Measurements from ENCODE around the gene ABTB2.

The ABTB2 gene

DNA sequence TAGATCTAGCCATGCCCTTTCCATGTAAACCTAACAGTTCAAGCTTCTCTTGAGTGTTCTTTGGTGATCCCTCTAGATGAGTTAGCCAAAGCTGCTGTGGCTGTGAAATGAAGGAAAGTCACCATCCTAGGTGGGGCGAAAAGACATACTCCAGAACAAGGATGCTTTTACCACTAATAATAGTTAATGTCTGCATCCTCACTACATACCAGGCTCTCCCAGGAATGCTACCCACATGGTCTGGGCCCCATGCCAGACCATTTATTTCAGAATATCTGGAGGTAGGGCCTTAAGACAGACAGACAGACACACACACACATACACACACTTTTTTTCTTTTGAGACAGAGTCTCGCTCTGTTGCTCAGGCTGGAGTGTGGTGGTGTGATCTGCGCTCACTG is 14.7 kb downstream of the ABTB2 start:
- Histone ChIP-seq H3K27ac (ENCODE audit: low read depth, low read length, severe bottlenecking) (no peak overlapping the region), H3K4me1 (ENCODE audit: control insufficient read depth, insufficient read depth, low read length, poor library complexity, severe bottlenecking) (peaks cover 29% of the 10 kb centered on the region), H3K9me3 (ENCODE audit: control insufficient read depth, low read length) (no peaks in the 10 kb centered on the region), H3K4me3 (ENCODE audit: extremely low read depth, insufficient read depth, low read length, poor library complexity, severe bottlenecking) (no peak overlapping the region), H3K36me3 (ENCODE audit: control insufficient read depth, insufficient read depth, low read length) (no peaks in the 10 kb centered on the region)
- 100% methylated on average over 2 of the region's 3 CpGs; no CpG with 5 or more reads in 1 of the 2 experiments for WGBS, 2 experiments (ENCODE audit: insufficient coverage in 2 of 2)

DNA sequence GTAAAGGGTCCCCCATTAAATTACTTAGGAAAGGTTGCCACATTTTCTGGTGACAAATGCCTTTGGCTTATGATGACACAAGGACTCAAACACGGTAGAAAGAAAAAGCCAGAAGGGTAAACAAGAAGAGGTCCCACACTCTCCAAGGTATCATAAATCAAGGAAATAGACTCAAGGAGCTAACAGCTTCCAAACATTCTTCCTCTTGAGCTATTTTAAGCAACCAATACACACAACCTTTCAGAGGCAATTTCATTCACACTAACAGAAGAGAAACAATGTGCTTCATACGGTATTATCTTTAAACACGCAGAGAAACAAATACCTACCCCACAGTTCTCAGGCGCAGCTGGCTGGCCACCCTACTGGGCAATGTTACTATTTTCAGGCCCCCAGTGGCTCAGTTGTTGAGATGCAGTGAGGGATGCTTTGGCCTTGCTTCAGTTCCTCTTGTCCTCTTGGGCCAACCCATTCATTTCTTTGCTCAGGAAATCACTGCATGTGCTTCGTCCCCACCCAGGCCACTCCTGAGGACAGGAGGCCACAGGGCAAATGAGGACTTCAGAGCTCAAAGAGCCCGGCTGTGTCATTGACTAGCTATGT is 15.8 kb downstream of the ABTB2 start:
- H3K4me1 ChIP-seq (ENCODE audit: control insufficient read depth, insufficient read depth, low read length, poor library complexity, severe bottlenecking): peaks cover 29% of the 10 kb centered on the region
- H3K4me3 ChIP-seq (ENCODE audit: extremely low read depth, insufficient read depth, low read length, poor library complexity, severe bottlenecking): no peak overlapping the region
- WGBS, 2 experiments (ENCODE audit: insufficient coverage in 2 of 2): 67 to 68% methylated on average over 5 to 6 of the region's 6 CpGs
- no peak overlapping the region for H3K27ac ChIP-seq (ENCODE audit: low read depth, low read length, severe bottlenecking)
- H3K36me3 ChIP-seq (ENCODE audit: control insufficient read depth, insufficient read depth, low read length): no peaks in the 10 kb centered on the region
- H3K9me3 ChIP-seq (ENCODE audit: control insufficient read depth, low read length): no peaks in the 10 kb centered on the region

DNA sequence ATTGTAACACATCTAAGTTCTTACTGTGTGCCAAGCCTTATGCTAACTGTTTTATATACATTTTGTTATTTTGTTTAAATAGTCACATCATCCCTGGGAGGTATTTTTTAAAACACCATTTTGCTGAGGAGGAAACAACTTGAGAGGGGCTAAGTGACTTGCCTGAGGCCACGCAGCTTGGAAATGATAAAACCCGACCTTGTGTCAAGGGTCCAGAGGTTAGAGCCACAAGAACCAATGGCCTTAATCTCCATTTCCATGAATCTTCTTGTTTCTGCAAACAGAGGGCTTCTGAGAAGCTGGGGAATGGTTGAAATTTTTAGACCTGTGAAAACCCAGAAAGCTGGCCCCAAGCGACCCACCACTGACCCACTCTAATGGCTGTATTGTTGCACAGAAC is 16.7 kb downstream of the ABTB2 start:
- 83 to 90% methylated on average over 2 of the region's 3 CpGs for WGBS, 2 experiments (ENCODE audit: insufficient coverage in 2 of 2)
- Histone ChIP-seq H3K4me3 (ENCODE audit: extremely low read depth, insufficient read depth, low read length, poor library complexity, severe bottlenecking) (no peak overlapping the region), H3K4me1 (ENCODE audit: control insufficient read depth, insufficient read depth, low read length, poor library complexity, severe bottlenecking) (peaks cover 22% of the 10 kb centered on the region), H3K27ac (ENCODE audit: low read depth, low read length, severe bottlenecking) (no peak overlapping the region), H3K9me3 (ENCODE audit: control insufficient read depth, low read length) (no peaks in the 10 kb centered on the region), H3K36me3 (ENCODE audit: control insufficient read depth, insufficient read depth, low read length) (no peaks in the 10 kb centered on the region)

DNA sequence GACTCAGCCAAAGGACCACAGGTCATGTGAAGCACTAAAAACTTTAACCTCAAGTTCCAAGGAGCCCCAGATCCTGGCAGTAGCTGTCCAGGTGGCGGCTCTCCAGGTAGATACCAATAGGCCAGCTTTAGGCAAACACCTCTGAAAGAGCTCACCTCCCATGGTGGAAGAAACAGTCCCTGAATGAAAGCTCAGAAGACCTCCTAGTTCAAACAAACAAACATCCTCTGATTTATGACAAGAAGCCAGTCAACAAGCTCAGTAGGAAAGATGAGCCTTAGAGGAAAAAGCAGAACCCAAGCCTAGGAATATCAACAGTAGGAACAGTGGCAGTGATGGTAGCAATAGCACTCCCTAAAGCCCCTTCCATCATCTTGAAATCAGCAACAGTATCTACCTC is 17.2 kb downstream of the ABTB2 start:
- no peak overlapping the region for H3K4me3 ChIP-seq (ENCODE audit: extremely low read depth, insufficient read depth, low read length, poor library complexity, severe bottlenecking)
- 86% methylated on average over 1 of the region's 1 CpG for WGBS, 2 experiments (ENCODE audit: insufficient coverage in 2 of 2)
- H3K4me1 ChIP-seq (ENCODE audit: control insufficient read depth, insufficient read depth, low read length, poor library complexity, severe bottlenecking): peaks cover 17% of the 10 kb centered on the region
- no peaks in the 10 kb centered on the region for H3K9me3 ChIP-seq (ENCODE audit: control insufficient read depth, low read length)
- H3K27ac ChIP-seq (ENCODE audit: low read depth, low read length, severe bottlenecking): no peak overlapping the region
- H3K36me3 ChIP-seq (ENCODE audit: control insufficient read depth, insufficient read depth, low read length): no peaks in the 10 kb centered on the region

DNA sequence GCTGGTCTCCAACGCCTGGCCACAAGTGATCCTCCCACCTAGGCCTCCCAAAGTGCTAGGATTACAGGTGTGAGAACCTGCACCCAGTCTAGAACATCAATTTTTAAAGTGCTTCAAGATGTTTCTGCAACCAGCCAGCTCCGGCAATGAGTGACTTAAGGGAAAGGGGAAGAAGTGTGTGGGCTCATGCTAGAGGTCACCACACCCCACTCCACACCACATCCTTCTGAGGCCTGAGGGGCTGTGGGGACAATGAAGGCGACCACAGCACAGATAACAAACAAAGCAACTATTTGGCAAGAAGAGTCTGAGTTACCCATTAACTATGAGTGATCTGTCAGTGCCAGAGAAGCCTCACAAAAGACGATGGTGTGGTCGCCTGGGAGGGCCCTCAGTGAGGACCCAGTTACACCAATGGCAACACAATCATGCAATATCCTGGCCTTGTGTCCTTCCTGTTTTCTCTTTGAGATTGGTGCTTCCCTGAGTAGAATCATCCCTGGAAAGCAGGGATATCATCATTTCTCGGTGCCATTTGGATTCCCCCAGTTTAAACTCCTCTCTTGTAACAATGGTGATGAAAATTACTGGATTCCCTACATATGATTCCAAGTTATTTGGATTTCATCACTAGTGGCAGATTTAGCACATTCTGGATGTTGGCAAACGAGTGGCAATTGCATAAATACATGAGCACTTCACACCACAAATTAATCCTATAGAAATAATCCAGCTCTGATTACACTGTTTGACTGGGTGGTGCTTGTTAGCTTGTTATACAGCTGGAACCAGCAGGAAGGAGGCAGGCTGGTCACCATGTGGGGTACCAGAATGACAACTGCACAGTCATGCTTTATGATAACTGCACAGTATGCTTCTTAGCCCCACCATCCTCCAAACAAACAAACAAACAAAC is 18.4 kb downstream of the ABTB2 start:
- 90 to 94% methylated on average over 3 of the region's 7 CpGs for WGBS, 2 experiments (ENCODE audit: insufficient coverage in 2 of 2)
- no peaks in the 10 kb centered on the region for H3K9me3 ChIP-seq (ENCODE audit: control insufficient read depth, low read length)
- no peaks in the 10 kb centered on the region for H3K36me3 ChIP-seq (ENCODE audit: control insufficient read depth, insufficient read depth, low read length)
- no peak overlapping the region for H3K4me3 ChIP-seq (ENCODE audit: extremely low read depth, insufficient read depth, low read length, poor library complexity, severe bottlenecking)
- no peak overlapping the region for H3K27ac ChIP-seq (ENCODE audit: low read depth, low read length, severe bottlenecking)
- peaks cover 11% of the 10 kb centered on the region for H3K4me1 ChIP-seq (ENCODE audit: control insufficient read depth, insufficient read depth, low read length, poor library complexity, severe bottlenecking)

DNA sequence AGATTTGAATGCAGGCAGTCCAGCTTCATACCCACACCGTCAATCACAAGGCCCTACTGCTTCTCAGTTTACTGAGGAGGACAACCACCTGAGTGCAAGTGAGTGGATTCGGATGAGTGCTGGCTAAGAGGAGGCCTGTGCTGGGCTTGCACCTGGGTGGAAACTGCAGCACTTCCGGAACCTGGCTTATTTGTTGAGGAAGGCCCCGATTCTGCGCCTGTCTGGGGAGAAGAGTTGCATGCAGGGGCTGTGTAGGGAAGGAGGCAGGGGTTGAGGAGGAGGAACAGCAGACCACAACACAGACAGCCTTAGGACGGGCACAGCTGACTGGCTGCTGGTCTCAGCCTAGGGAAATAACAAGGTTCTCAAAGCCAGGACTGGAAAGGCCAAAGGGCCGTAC is 20.8 kb downstream of the ABTB2 start:
- H3K4me3 ChIP-seq (ENCODE audit: extremely low read depth, insufficient read depth, low read length, poor library complexity, severe bottlenecking): no peak overlapping the region
- no peaks in the 10 kb centered on the region for H3K9me3 ChIP-seq (ENCODE audit: control insufficient read depth, low read length)
- H3K27ac ChIP-seq (ENCODE audit: low read depth, low read length, severe bottlenecking): no peak overlapping the region
- H3K36me3 ChIP-seq (ENCODE audit: control insufficient read depth, insufficient read depth, low read length): no peaks in the 10 kb centered on the region
- peaks cover 15% of the 10 kb centered on the region for H3K4me1 ChIP-seq (ENCODE audit: control insufficient read depth, insufficient read depth, low read length, poor library complexity, severe bottlenecking)
- WGBS, 2 experiments (ENCODE audit: insufficient coverage in 2 of 2): 95 to 96% methylated on average over 6 to 7 of the region's 7 CpGs

DNA sequence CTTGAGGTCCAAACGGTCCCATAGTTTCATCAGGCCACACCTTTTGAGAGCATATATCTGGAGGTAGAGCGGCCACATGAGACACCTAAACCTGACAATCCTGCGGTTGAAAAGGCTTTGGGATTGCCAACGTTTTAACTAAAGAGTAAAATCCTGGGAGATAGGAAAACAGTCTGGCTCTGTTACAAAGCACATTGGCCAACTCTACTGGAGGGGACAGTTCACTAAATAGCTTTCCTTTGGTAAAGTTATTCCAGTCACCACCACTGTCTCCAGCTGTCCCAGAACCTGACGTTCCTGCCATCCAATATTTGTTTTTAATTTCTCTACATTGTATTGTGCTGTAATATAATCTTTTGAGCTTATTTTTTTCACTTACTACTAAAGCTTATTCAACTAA is 22.0 kb downstream of the ABTB2 start:
- Histone ChIP-seq H3K4me3 (ENCODE audit: extremely low read depth, insufficient read depth, low read length, poor library complexity, severe bottlenecking) (no peak overlapping the region), H3K36me3 (ENCODE audit: control insufficient read depth, insufficient read depth, low read length) (no peaks in the 10 kb centered on the region), H3K27ac (ENCODE audit: low read depth, low read length, severe bottlenecking) (no peak overlapping the region), H3K9me3 (ENCODE audit: control insufficient read depth, low read length) (no peaks in the 10 kb centered on the region), H3K4me1 (ENCODE audit: control insufficient read depth, insufficient read depth, low read length, poor library complexity, severe bottlenecking) (peaks cover 22% of the 10 kb centered on the region)
- 87 to 93% methylated on average over 4 of the region's 5 CpGs for WGBS, 2 experiments (ENCODE audit: insufficient coverage in 2 of 2)

DNA sequence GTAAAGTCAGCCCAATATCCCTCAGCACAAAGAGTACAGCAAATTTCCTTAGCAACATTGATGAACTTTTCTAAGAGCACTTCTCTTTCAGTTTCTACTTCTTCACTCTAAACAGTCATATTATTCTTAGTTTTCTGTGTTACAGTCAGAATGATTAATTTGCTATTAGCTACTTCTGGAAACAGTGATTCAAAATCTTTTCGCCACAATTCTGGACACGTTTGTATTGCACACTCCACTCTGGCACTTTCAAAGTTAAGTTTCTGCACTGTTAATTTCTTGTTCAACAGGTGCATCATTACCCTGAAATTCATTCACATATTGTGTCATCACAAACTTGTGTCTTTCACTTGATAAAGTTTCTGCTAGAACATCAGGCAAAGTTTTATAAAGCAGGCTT is 22.5 kb downstream of the ABTB2 start:
- Histone ChIP-seq H3K9me3 (ENCODE audit: control insufficient read depth, low read length) (no peaks in the 10 kb centered on the region), H3K4me1 (ENCODE audit: control insufficient read depth, insufficient read depth, low read length, poor library complexity, severe bottlenecking) (peaks cover 22% of the 10 kb centered on the region), H3K27ac (ENCODE audit: low read depth, low read length, severe bottlenecking) (no peak overlapping the region), H3K36me3 (ENCODE audit: control insufficient read depth, insufficient read depth, low read length) (no peaks in the 10 kb centered on the region), H3K4me3 (ENCODE audit: extremely low read depth, insufficient read depth, low read length, poor library complexity, severe bottlenecking) (no peak overlapping the region)
- WGBS, 2 experiments (ENCODE audit: insufficient coverage in 2 of 2): 100% methylated on average over 2 of the region's 2 CpGs

DNA sequence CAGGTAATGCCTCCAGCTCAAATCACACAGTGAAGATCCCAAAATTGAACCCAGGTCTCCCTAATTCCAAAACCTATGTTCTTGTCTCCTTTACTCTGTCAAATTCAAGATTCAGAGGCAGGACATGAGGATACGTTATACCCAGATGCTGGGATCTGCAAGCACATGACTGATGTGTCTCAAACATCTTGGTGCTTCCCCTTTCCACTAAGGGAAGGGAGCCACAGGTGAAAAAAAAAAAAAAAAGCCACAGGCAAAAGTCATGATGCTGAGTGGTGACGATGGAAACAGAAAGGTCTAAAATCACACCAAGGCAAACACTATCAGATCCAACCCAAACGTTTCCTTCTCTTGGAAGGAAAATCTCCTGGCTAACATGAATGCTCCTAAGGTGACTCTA is 24.0 kb downstream of the ABTB2 start:
- peaks cover 18% of the 10 kb centered on the region for H3K4me1 ChIP-seq (ENCODE audit: control insufficient read depth, insufficient read depth, low read length, poor library complexity, severe bottlenecking)
- H3K4me3 ChIP-seq (ENCODE audit: extremely low read depth, insufficient read depth, low read length, poor library complexity, severe bottlenecking): no peak overlapping the region
- 96 to 100% methylated on average over 1 to 2 of the region's 3 CpGs for WGBS, 2 experiments (ENCODE audit: insufficient coverage in 2 of 2)
- H3K9me3 ChIP-seq (ENCODE audit: control insufficient read depth, low read length): no peaks in the 10 kb centered on the region
- H3K27ac ChIP-seq (ENCODE audit: low read depth, low read length, severe bottlenecking): no peak overlapping the region
- H3K36me3 ChIP-seq (ENCODE audit: control insufficient read depth, insufficient read depth, low read length): no peaks in the 10 kb centered on the region

DNA sequence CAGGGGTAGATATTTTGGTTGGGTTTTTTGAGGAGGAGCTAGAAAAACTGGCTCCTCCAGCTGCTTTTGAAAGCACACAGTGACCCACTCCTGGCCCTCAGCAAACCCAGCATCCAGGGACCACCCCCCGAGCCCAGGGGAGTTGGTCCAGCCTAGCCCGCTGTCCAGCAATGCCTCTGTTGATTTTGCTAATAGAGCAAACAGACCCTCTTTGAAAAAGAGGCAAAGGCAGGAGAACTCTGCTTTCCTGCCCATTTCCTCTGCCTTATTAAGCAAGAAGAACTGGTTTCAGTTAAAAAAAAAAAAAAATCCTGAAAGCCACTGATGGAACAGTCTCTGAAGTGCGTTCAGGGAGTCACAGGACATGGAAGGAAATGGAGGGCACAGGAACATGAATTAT is 25.3 kb downstream of the ABTB2 start:
- Histone ChIP-seq H3K4me3 (ENCODE audit: extremely low read depth, insufficient read depth, low read length, poor library complexity, severe bottlenecking) (no peak overlapping the region), H3K9me3 (ENCODE audit: control insufficient read depth, low read length) (no peaks in the 10 kb centered on the region), H3K36me3 (ENCODE audit: control insufficient read depth, insufficient read depth, low read length) (no peaks in the 10 kb centered on the region), H3K27ac (ENCODE audit: low read depth, low read length, severe bottlenecking) (no peak overlapping the region), H3K4me1 (ENCODE audit: control insufficient read depth, insufficient read depth, low read length, poor library complexity, severe bottlenecking) (peaks cover 18% of the 10 kb centered on the region)
- 80 to 86% methylated on average over 3 of the region's 3 CpGs for WGBS, 2 experiments (ENCODE audit: insufficient coverage in 2 of 2)

DNA sequence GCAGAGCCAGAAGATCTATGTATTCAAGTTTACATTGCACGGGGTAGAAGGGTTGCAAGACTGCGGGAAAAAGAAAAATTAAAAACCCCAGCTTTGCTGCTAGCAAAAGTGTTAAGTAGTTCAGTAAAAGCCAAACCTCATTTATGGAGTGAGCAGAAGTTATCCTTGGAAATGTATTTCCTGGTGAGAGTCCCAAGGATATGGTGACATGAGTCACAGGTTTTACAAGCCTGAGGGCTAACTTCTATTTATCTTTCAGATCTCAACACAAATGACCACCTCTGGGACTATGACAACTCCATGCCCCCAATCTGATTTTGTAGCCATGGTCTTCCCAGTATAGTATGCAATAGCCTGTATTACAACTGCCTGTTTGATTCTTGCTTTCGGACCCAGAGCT is 26.1 kb downstream of the ABTB2 start:
- Histone ChIP-seq H3K4me1 (ENCODE audit: control insufficient read depth, insufficient read depth, low read length, poor library complexity, severe bottlenecking) (peaks cover 18% of the 10 kb centered on the region), H3K27ac (ENCODE audit: low read depth, low read length, severe bottlenecking) (no peak overlapping the region), H3K4me3 (ENCODE audit: extremely low read depth, insufficient read depth, low read length, poor library complexity, severe bottlenecking) (no peak overlapping the region), H3K36me3 (ENCODE audit: control insufficient read depth, insufficient read depth, low read length) (no peaks in the 10 kb centered on the region), H3K9me3 (ENCODE audit: control insufficient read depth, low read length) (no peaks in the 10 kb centered on the region)
- 94 to 100% methylated on average over 2 of the region's 3 CpGs for WGBS, 2 experiments (ENCODE audit: insufficient coverage in 2 of 2)

Measured in mesodermal cell (in vitro differentiated cells).